ENCODE data around the gene FBN2. TPM values are rescaled to one million over a fixed set of nuclear protein-coding genes. Genes with fewer than 3 reads are reported as not detected.

Gene FBN2
- total and polyA plus RNA-seq, 11 donors, result 7.4 to 28.0 (median 9.7) TPM

DNA sequence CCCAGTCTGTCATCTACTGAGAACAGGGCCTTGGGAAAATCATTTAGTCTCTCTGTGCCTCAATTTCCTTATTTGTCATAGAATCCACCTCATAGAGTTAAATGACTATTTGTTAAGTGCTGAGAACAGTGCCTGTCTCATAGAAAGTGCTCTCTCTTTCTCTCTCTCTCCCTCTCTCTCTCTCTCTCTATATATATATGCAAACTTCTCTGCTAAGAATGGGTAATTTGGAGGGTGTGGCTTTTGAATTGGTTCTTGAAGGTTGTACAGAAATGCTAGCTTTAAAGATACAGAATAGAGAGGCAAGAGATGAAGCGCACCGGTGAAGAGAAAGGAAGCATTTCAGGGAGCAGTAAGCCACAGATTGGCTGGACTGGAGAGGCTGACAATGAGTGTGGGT lies 197.4 kb downstream of the FBN2 start:
- DNase-seq, result no peak
- TF ChIP-seq, protein P1, sequence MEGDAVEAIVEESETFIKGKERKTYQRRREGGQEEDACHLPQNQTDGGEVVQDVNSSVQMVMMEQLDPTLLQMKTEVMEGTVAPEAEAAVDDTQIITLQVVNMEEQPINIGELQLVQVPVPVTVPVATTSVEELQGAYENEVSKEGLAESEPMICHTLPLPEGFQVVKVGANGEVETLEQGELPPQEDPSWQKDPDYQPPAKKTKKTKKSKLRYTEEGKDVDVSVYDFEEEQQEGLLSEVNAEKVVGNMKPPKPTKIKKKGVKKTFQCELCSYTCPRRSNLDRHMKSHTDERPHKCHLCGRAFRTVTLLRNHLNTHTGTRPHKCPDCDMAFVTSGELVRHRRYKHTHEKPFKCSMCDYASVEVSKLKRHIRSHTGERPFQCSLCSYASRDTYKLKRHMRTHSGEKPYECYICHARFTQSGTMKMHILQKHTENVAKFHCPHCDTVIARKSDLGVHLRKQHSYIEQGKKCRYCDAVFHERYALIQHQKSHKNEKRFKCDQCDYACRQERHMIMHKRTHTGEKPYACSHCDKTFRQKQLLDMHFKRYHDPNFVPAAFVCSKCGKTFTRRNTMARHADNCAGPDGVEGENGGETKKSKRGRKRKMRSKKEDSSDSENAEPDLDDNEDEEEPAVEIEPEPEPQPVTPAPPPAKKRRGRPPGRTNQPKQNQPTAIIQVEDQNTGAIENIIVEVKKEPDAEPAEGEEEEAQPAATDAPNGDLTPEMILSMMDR (IDR thresholded peaks at IDR 0.05), result no peak
- TF ChIP-seq POLR2A (IDR thresholded peaks at IDR 0.05), result no peak
- H3K4me3 ChIP-seq, result no peak overlapping the region
- ATAC-seq, result no peak
- H3K9me3 ChIP-seq, result no peaks in the 10 kb centered on the region
- no peaks in the 10 kb centered on the region for H3K27me3 ChIP-seq
- peaks cover 0 to 26% (median 4%) of the 10 kb centered on the region in 12 donors for H3K4me1 ChIP-seq
- intact Hi-C loops (cut with DNase I), result loop anchor here in 1 of 10 donors (10.0 kb wide), 1 partner anchor 64 kb away; no protein-coding TSS in a partner anchor
- 72 to 79% (median 75%) methylated on average over 2 of the region's 2 CpGs for WGBS, 4 donors
- H3K27ac ChIP-seq, result peak overlapping the region in 2 of 12 donors; percentile 7 to 11
- H3K36me3 ChIP-seq, result peaks cover 0 to 20% (median 0%) of the 10 kb centered on the region in 9 donors

DNA sequence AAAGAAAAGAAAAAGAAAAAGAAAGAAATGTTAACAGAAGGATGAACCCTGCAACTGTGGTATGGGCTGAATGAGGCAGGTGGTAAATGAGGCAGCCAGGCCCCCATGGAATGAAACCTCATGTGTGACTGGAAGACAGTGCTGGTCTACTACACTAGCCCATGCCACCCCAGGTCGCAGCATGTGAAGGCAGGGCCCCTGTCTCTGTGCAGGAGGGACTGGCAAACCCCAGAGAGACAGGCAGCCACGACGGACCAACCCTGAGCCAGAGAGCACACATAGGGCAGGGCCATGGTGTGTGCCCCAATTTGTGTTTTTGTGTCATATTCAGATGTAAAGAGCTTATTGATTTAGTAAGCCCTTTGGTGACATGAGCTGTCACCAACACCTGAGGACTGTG lies 198.5 kb downstream of the FBN2 start:
- intact Hi-C loops (cut with DNase I), result no loop called here
- ATAC-seq, result no peak

GRCh38 chr5:128338649-128339048 lies 199.4 kb downstream of the FBN2 start:
- TF ChIP-seq, protein P1 (IDR thresholded peaks at IDR 0.05), result no peak
- no peak for TF ChIP-seq POLR2A (IDR thresholded peaks at IDR 0.05)
- WGBS, 4 donors, result 59 to 69% (median 65%) methylated on average over 11 to 12 of the region's 12 CpGs
- peak overlapping the region in 7 of 12 donors; percentile 7 to 61 (median 38) for H3K27ac ChIP-seq
- intact Hi-C loops (cut with DNase I), result no loop called here
- no peaks in the 10 kb centered on the region for H3K27me3 ChIP-seq
- H3K36me3 ChIP-seq, result peaks cover 0 to 23% (median 4%) of the 10 kb centered on the region in 9 donors
- peaks cover 0 to 26% (median 4%) of the 10 kb centered on the region in 12 donors for H3K4me1 ChIP-seq
- H3K9me3 ChIP-seq, result no peaks in the 10 kb centered on the region
- peak; percentile 72 to 92 (median 87) for ATAC-seq
- no peak overlapping the region for H3K4me3 ChIP-seq
- peak in 3 of 5 donors; percentile 32 to 69 (median 59) for DNase-seq

More for the DNA sequence above, 198.5 kb downstream of the FBN2 start:
- H3K27me3 ChIP-seq, result no peaks in the 10 kb centered on the region
- H3K9me3 ChIP-seq, result no peaks in the 10 kb centered on the region
- whole genome bisulfite sequencing, 4 donors, result 93 to 96% (median 94%) methylated on average over 3 of the region's 3 CpGs
- no peak for DNase-seq
- H3K4me3 ChIP-seq, result no peak overlapping the region
- TF ChIP-seq, protein P1 (IDR thresholded peaks at IDR 0.05), result no peak
- no peak for TF ChIP-seq POLR2A (IDR thresholded peaks at IDR 0.05)
- H3K27ac ChIP-seq, result no peak overlapping the region
- H3K4me1 ChIP-seq, result peaks cover 0 to 26% (median 4%) of the 10 kb centered on the region in 12 donors
- H3K36me3 ChIP-seq, result peaks cover 0 to 25% (median 4%) of the 10 kb centered on the region in 9 donors

- WGBS, 4 donors, result 90 to 98% (median 93%) methylated on average over 3 of the region's 3 CpGs
- Histone ChIP-seq H3K4me3 (no peak overlapping the region), H3K36me3 (peaks cover 0 to 27% (median 6%) of the 10 kb centered on the region in 9 donors), H3K9me3 (no peaks in the 10 kb centered on the region), H3K27me3 (no peaks in the 10 kb centered on the region), H3K27ac (no peak overlapping the region), H3K4me1 (peaks cover 0 to 11% (median 0%) of the 10 kb centered on the region in 12 donors)
- intact Hi-C loops (cut with DNase I), result no loop called here
- no peak for TF ChIP-seq POLR2A (IDR thresholded peaks at IDR 0.05)
- TF ChIP-seq, protein P1 (IDR thresholded peaks at IDR 0.05), result no peak
- DNase-seq (no peak), ATAC-seq (no peak)
These were observed 202.7 kb downstream of the FBN2 start for GRCh38 chr5:128335339-128335738.

Measured in heart left ventricle (tissue), 16 donors.